ENCODE measurements around the gene NVL. TPM values are rescaled to one million over a fixed set of nuclear protein-coding genes. Genes with fewer than 3 reads are reported as not detected.

The NVL gene
- total RNA-seq, 1 experiment from 2014 or later: 49.3 TPM

- Histone ChIP-seq H3K4me3 (no peak overlapping the region), H3K9me3 (replicated peaks) (no peaks in the 10 kb centered on the region), H3K27me3 (no peaks in the 10 kb centered on the region), H3K4me1 (no peaks in the 10 kb centered on the region), H3K36me3 (peaks cover 60% of the 10 kb centered on the region), H3K27ac (no peak overlapping the region)
- no peak for DNase-seq
These were observed 54.9 kb downstream of the NVL start for GRCh38 chr1:224274970-224275626.

- Histone ChIP-seq H3K27ac (no peak overlapping the region), H3K4me1 (no peaks in the 10 kb centered on the region), H3K27me3 (no peaks in the 10 kb centered on the region), H3K36me3 (peaks cover 54% of the 10 kb centered on the region), H3K9me3 (replicated peaks) (no peaks in the 10 kb centered on the region), H3K4me3 (no peak overlapping the region)
- no peak for DNase-seq
These were observed 56.3 kb downstream of the NVL start for GRCh38 chr1:224273641-224274040.

- Histone ChIP-seq H3K9me3 (replicated peaks) (no peaks in the 10 kb centered on the region), H3K36me3 (peaks cover 56% of the 10 kb centered on the region), H3K4me1 (peaks cover 6% of the 10 kb centered on the region; the same call in 1 of the 2 replicates), H3K27ac (no peak overlapping the region), H3K4me3 (no peak overlapping the region), H3K27me3 (no peaks in the 10 kb centered on the region)
- no peak for DNase-seq
These were observed 58.9 kb downstream of the NVL start for GRCh38 chr1:224271106-224271505.

- no peaks in the 10 kb centered on the region for H3K27me3 ChIP-seq
- H3K9me3 ChIP-seq (replicated peaks): no peaks in the 10 kb centered on the region
- H3K4me1 ChIP-seq: peaks cover 10% of the 10 kb centered on the region
- no peak for DNase-seq
- H3K36me3 ChIP-seq: peaks cover 42% of the 10 kb centered on the region
- no peak overlapping the region for H3K4me3 ChIP-seq
- H3K27ac ChIP-seq: no peak overlapping the region
These were observed 62.0 kb downstream of the NVL start for GRCh38 chr1:224267925-224268324.

- DNase-seq: no peak
These were observed 62.8 kb downstream of the NVL start for GRCh38 chr1:224266915-224267856.

GRCh38 chr1:224266105-224266914 lies 63.7 kb downstream of the NVL start:
- Histone ChIP-seq H3K27ac (no peak overlapping the region), H3K4me3 (no peak overlapping the region), H3K4me1 (peaks cover 22% of the 10 kb centered on the region), H3K36me3 (peaks cover 34% of the 10 kb centered on the region), H3K9me3 (replicated peaks) (no peaks in the 10 kb centered on the region), H3K27me3 (no peaks in the 10 kb centered on the region)
- no peak for DNase-seq

More at GRCh38 chr1:224266915-224267856, 62.8 kb downstream of the NVL start:
- Histone ChIP-seq H3K36me3 (peaks cover 39% of the 10 kb centered on the region), H3K27me3 (no peaks in the 10 kb centered on the region), H3K4me1 (peaks cover 17% of the 10 kb centered on the region), H3K27ac (no peak overlapping the region), H3K9me3 (replicated peaks) (no peaks in the 10 kb centered on the region), H3K4me3 (no peak overlapping the region)

- H3K27ac ChIP-seq: no peak overlapping the region
- DNase-seq: no peak
- H3K36me3 ChIP-seq: peaks cover 25% of the 10 kb centered on the region
- no peaks in the 10 kb centered on the region for H3K27me3 ChIP-seq
- no peak overlapping the region for H3K4me3 ChIP-seq
- no peaks in the 10 kb centered on the region for H3K9me3 ChIP-seq (replicated peaks)
- peaks cover 22% of the 10 kb centered on the region for H3K4me1 ChIP-seq
These were observed 65.7 kb downstream of the NVL start for GRCh38 chr1:224264321-224264720.

- no peak overlapping the region for H3K4me3 ChIP-seq
These were observed 67.5 kb downstream of the NVL start for GRCh38 chr1:224262373-224263054.

GRCh38 chr1:224259986-224260385 lies 70.0 kb downstream of the NVL start:
- H3K4me1 ChIP-seq: peaks cover 16% of the 10 kb centered on the region
- H3K27ac ChIP-seq: no peak overlapping the region
- no peak overlapping the region for H3K4me3 ChIP-seq
- H3K27me3 ChIP-seq: no peaks in the 10 kb centered on the region
- peaks cover 12% of the 10 kb centered on the region for H3K36me3 ChIP-seq
- H3K9me3 ChIP-seq (replicated peaks): no peaks in the 10 kb centered on the region
- DNase-seq: no peak

More at GRCh38 chr1:224262373-224263054, 67.5 kb downstream of the NVL start:
- H3K27ac ChIP-seq: peak overlapping the region; percentile 55
- H3K36me3 ChIP-seq: peaks cover 13% of the 10 kb centered on the region; the same call in 1 of the 2 replicates
- DNase-seq: peak; percentile 74 to 92
- H3K4me1 ChIP-seq: peaks cover 22% of the 10 kb centered on the region
- no peaks in the 10 kb centered on the region for H3K27me3 ChIP-seq
- no peaks in the 10 kb centered on the region for H3K9me3 ChIP-seq (replicated peaks)

- Histone ChIP-seq H3K9me3 (replicated peaks) (no peaks in the 10 kb centered on the region), H3K27ac (no peak overlapping the region), H3K27me3 (no peaks in the 10 kb centered on the region), H3K4me1 (peaks cover 16% of the 10 kb centered on the region), H3K36me3 (peaks cover 8% of the 10 kb centered on the region; the same call in 1 of the 2 replicates), H3K4me3 (no peak overlapping the region)
- no peak for DNase-seq
These were observed 71.6 kb downstream of the NVL start for GRCh38 chr1:224258351-224258750.

GRCh38 chr1:224256640-224257039 lies 73.3 kb downstream of the NVL start:
- H3K4me1 ChIP-seq: peaks cover 3% of the 10 kb centered on the region; the same call in 1 of the 2 replicates
- no peak overlapping the region for H3K4me3 ChIP-seq
- no peaks in the 10 kb centered on the region for H3K27me3 ChIP-seq
- DNase-seq: no peak
- H3K27ac ChIP-seq: no peak overlapping the region
- peaks cover 8% of the 10 kb centered on the region; the same call in 1 of the 2 replicates for H3K36me3 ChIP-seq
- no peaks in the 10 kb centered on the region for H3K9me3 ChIP-seq (replicated peaks)

GRCh38 chr1:224253721-224254120 lies 76.3 kb downstream of the NVL start:
- Histone ChIP-seq H3K27ac (no peak overlapping the region), H3K36me3 (peaks cover 14% of the 10 kb centered on the region), H3K4me1 (peaks cover 3% of the 10 kb centered on the region; the same call in 1 of the 2 replicates), H3K27me3 (no peaks in the 10 kb centered on the region), H3K4me3 (no peak overlapping the region), H3K9me3 (replicated peaks) (no peaks in the 10 kb centered on the region)
- DNase-seq: no peak

- Histone ChIP-seq H3K27ac (no peak overlapping the region), H3K4me3 (no peak overlapping the region), H3K27me3 (no peaks in the 10 kb centered on the region), H3K36me3 (peaks cover 24% of the 10 kb centered on the region), H3K4me1 (peaks cover 3% of the 10 kb centered on the region; the same call in 1 of the 2 replicates), H3K9me3 (replicated peaks) (no peaks in the 10 kb centered on the region)
- no peak for DNase-seq
These were observed 77.5 kb downstream of the NVL start for GRCh38 chr1:224252479-224252878.

GRCh38 chr1:224251741-224252146 lies 78.2 kb downstream of the NVL start:
- H3K4me3 ChIP-seq: no peak overlapping the region
- H3K27me3 ChIP-seq: no peaks in the 10 kb centered on the region
- peaks cover 24% of the 10 kb centered on the region for H3K36me3 ChIP-seq
- H3K27ac ChIP-seq: no peak overlapping the region
- H3K4me1 ChIP-seq: peaks cover 3% of the 10 kb centered on the region; the same call in 1 of the 2 replicates
- H3K9me3 ChIP-seq (replicated peaks): no peaks in the 10 kb centered on the region
- DNase-seq: peak; percentile 24 to 63

Data from SJCRH30 (cell line).